Right ventricle myocardium inferior (tissue), 1 donor: ENCODE data around the gene FCN2. TPM values are rescaled to one million over a fixed set of nuclear protein-coding genes. Genes with fewer than 3 reads are reported as not detected.
"Not testable (repeated sequence)": the region's sequence is repeated elsewhere in the genome, so short reads cannot be mapped to it uniquely, and the experiment has no call there.

ENCODE experiments used
- ATAC-seq: fragments of 200-7000 bp; cut with Tn5 transposase; one replicate; pipeline ENCODE4 v1.9.1; 2020; ENCODE audit warnings: mild to moderate bottlenecking, moderate library complexity
- DNase-seq: peaks from one replicate; pipeline ENCODE4 v3.0.0; 2021; ENCODE audit errors: missing footprints
- intact Hi-C: fragments of 100-400 bp; cut with DNase I; formaldehyde crosslinking; loops from one replicate; pipeline ENCODE4 v1.11.0; 2022
- total RNA-seq: library from RNA; stranded (reverse); fragmentation: NEBNext Ultra II Directional; extraction: Animal tissue kit (Norgen Biotek cat#: 25700); gene quantifications from one replicate; pipeline ENCODE4 v1.2.1, GENCODE V29; 2021
- donor health status: DM: no; HTN: yes; CAD: no; lungs with severe emphysema.

Gene FCN2
- total RNA-seq, 1 donor from 2014 or later, result not detected

- ATAC-seq (no peak), DNase-seq (no peak)
- intact Hi-C loops, result no loop called here
These were observed 34.4 kb upstream of the FCN2 start for GRCh38 chr9:134846187-134846586.

- ATAC-seq, result no peak
- intact Hi-C loops, result no loop called here
- DNase-seq, result no peak
These were observed 33.9 kb upstream of the FCN2 start for GRCh38 chr9:134846699-134847098.

GRCh38 chr9:134847138-134847537, 33.5 kb upstream of the FCN2 start:
- intact Hi-C loops, result no loop called here
- DNase-seq (no peak), ATAC-seq (no peak)

GRCh38 chr9:134847752-134848432, 32.7 kb upstream of the FCN2 start:
- no peak for DNase-seq
- intact Hi-C loops, result no loop called here
- peak; percentile 32 for ATAC-seq

GRCh38 chr9:134848504-134848903, 32.1 kb upstream of the FCN2 start:
- no peak for DNase-seq
- intact Hi-C loops, result no loop called here
- ATAC-seq, result no peak

- ATAC-seq (no peak), DNase-seq (no peak)
- intact Hi-C loops, result no loop called here
These were observed 30.0 kb upstream of the FCN2 start for GRCh38 chr9:134850611-134851010.

GRCh38 chr9:134851020-134851419, 29.6 kb upstream of the FCN2 start:
- DNase-seq (no peak), ATAC-seq (no peak)
- intact Hi-C loops, result no loop called here

GRCh38 chr9:134852906-134853654, 27.5 kb upstream of the FCN2 start:
- ATAC-seq (peak; percentile 26), DNase-seq (no peak)
- intact Hi-C loops, result no loop called here

GRCh38 chr9:134853893-134854292, 26.7 kb upstream of the FCN2 start:
- intact Hi-C loops, result no loop called here
- ATAC-seq, result no peak

GRCh38 chr9:134854541-134854981, 26.0 kb upstream of the FCN2 start:
- DNase-seq (no peak), ATAC-seq (no peak)
- intact Hi-C loops, result no loop called here

More at GRCh38 chr9:134853893-134854292, 26.7 kb upstream of the FCN2 start:
- no peak for DNase-seq

GRCh38 chr9:134855231-134855899, 25.2 kb upstream of the FCN2 start:
- intact Hi-C loops, result no loop called here
- DNase-seq, result no peak
- no peak for ATAC-seq

- ATAC-seq (no peak), DNase-seq (no peak)
- intact Hi-C loops, result no loop called here
These were observed 24.7 kb upstream of the FCN2 start for GRCh38 chr9:134855900-134856377.

- DNase-seq, intact Hi-C loops, ATAC-seq: not testable (repeated sequence)
These were observed 23.2 kb upstream of the FCN2 start for GRCh38 chr9:134857451-134857850.

GRCh38 chr9:134858051-134858841, 22.4 kb upstream of the FCN2 start:
- no peak for DNase-seq
- intact Hi-C loops, result no loop called here

GRCh38 chr9:134860510-134860909, 20.1 kb upstream of the FCN2 start:
- no peak for ATAC-seq
- DNase-seq, result no peak
- intact Hi-C loops, result no loop called here

More at GRCh38 chr9:134858051-134858841, 22.4 kb upstream of the FCN2 start:
- no peak for ATAC-seq

- no peak for ATAC-seq
- no peak for DNase-seq
- intact Hi-C loops, result no loop called here
These were observed 18.8 kb upstream of the FCN2 start for GRCh38 chr9:134861595-134862334.

GRCh38 chr9:134863306-134863902, 17.2 kb upstream of the FCN2 start:
- DNase-seq (no peak), ATAC-seq (no peak)
- intact Hi-C loops, result no loop called here
